GM12892 (cell line): Measurements from ENCODE around the gene BPIFB3.

ENCODE experiments used
- POLR2A ChIP-seq: IDR thresholded peaks from 2 replicates; pipeline ENCODE4 v1.6.1; 2011; ENCODE audit warnings: low read depth, low read length, control low read depth
- POLR2AphosphoS5 ChIP-seq: IDR thresholded peaks from 2 replicates; pipeline ENCODE4 v1.6.1; 2011; ENCODE audit warnings: low read depth, low read length, control low read depth
- TAF1 ChIP-seq: IDR thresholded peaks from 2 replicates; pipeline ENCODE4 v1.6.1; 2011; ENCODE audit warnings: low read depth, mild to moderate bottlenecking, control low read depth, low read length, borderline replicate concordance

GRCh38 chr20:33072362-33072761 is 18.7 kb downstream of the BPIFB3 start:
- no peak for TF ChIP-seq TAF1
- no peak for TF ChIP-seq POLR2AphosphoS5
- no peak for TF ChIP-seq POLR2A
